ENCODE measurements around the gene LRCH2. TPM values are rescaled to one million over a fixed set of nuclear protein-coding genes. Genes with fewer than 3 reads are reported as not detected.

Gene LRCH2, protein sequence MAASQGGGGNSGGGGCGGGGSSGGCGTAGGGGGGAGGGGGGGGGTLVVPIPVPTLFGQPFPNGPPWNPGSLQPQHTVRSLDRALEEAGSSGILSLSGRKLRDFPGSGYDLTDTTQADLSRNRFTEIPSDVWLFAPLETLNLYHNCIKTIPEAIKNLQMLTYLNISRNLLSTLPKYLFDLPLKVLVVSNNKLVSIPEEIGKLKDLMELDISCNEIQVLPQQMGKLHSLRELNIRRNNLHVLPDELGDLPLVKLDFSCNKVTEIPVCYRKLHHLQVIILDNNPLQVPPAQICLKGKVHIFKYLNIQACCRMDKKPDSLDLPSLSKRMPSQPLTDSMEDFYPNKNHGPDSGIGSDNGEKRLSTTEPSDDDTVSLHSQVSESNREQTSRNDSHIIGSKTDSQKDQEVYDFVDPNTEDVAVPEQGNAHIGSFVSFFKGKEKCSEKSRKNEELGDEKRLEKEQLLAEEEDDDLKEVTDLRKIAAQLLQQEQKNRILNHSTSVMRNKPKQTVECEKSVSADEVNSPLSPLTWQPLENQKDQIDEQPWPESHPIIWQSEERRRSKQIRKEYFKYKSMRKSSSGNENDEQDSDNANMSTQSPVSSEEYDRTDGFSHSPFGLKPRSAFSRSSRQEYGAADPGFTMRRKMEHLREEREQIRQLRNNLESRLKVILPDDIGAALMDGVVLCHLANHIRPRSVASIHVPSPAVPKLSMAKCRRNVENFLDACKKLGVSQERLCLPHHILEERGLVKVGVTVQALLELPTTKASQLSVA
- 9.5 TPM for total RNA-seq

DNA sequence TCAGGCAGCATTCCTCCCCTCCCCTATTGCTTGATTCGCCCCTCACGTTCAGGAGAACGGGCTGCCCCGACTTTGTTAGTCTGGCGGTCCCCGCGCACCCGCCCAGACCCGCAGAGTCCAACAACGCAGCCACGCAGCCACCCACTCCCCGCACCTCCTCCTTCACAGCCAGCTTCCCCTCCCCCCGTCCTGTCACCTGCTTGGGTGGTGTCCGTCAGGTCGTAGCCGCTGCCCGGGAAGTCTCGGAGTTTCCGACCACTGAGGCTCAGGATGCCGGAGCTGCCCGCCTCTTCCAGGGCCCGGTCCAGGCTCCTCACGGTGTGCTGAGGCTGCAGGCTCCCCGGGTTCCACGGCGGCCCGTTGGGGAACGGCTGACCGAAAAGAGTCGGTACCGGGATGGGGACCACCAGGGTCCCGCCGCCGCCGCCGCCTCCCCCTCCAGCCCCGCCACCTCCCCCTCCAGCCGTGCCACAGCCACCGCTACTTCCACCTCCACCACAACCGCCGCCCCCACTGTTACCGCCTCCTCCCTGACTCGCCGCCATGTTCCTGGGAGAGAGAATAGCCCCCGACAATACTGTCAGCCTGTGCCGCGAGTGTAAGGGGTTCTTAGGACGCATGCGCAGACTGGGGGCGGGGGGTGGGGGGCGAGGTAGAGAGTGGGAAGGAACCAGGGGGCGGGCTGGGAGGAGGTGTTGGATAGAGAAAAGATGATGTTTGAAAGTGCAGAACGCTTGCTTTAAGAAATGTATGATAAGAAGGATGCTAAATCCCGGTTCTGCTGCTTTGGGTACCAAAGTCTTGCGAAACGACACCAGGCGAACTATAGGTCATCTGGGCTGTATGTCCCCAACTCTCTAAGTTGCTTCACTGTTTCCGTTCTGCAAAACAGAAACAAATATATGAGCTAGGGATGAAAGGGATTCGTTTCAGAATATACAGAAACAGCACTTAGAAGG, at the start of gene LRCH2:
LRCH2 (minus strand) TSS at position 600 of the 959 bp plus-strand sequence; CDS start at position 545, 55 bp downstream.

DNA sequence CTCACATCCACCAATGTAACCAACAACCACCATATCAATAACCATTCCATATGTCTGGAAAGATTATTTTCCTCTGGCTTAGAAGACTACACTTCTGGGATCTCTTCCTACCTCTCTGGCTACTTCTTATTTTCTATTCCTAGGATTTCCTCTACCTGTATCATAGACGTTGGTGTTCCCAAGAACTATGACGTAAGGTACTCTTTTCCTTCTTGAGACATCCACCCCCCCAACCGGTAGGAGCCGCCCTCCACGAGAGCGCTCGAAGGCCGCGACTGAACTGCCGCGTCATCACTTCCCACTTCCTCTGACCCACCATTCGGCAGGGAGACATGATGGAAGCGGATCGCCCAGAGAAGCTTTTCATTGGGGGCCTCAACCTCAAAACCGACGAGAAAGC, 44.8 kb downstream of the LRCH2 start, which contains the start of gene RBMXL3:
RBMXL3 (plus strand) TSS at position 301 of the 400 bp plus-strand sequence; CDS start at position 333, 32 bp downstream.

Small RNA genes lying within 50 kb of the gene (small RNA-seq; reads per million reads assigned to genes)
- gene RF00019 (ENCODE audit: low replicate concordance) (not detected), gene SNORA35B (ENCODE audit: low replicate concordance) (27.7 reads per million, percentile 96 among the genes with 10 or more reads in this experiment)

Other genes with a start within 250 kb of the LRCH2 start
- 0.58 TPM for gene IL13RA2, start 216.5 kb downstream of the LRCH2 start, total RNA-seq
- not detected for gene RBMXL3, start 44.7 kb downstream of the LRCH2 start, total RNA-seq
- gene LUZP4, start 55.6 kb upstream of the LRCH2 start, total RNA-seq, result not detected

Data from metanephros (tissue), 2 donors.